CD4-positive, alpha-beta T cell (primary cell): Measurements from ENCODE around the gene IGF2R. TPM values are rescaled to one million over a fixed set of nuclear protein-coding genes. Genes with fewer than 3 reads are reported as not detected.

Experiments
- ATAC-seq: fragments of 200-7000 bp; cut with Tn5 transposase; one replicate; pipeline ENCODE4 v1.10.0; 2022; ENCODE audit warnings: mild to moderate bottlenecking; ENCODE audit not compliant: poor library complexity
- CTCF ChIA-PET: fragments of 350-600 bp; sonication (Branson Sonifier 250); formaldehyde crosslinking; loops from one replicate; lab custom pipeline; 2021; ENCODE audit warnings: antibody characterized with exemption, inconsistent platforms; lab: Charles Lee
- POLR2A ChIA-PET: fragments of 350-600 bp; sonication (Branson Sonifier 250); formaldehyde crosslinking; loops from one replicate; lab custom pipeline; 2021; ENCODE audit warnings: antibody characterized with exemption, inconsistent platforms; lab: Charles Lee
- DNase-seq, 14 experiments: peaks; one replicate each; pipeline ENCODE4 v3.0.0-alpha.2; 2013 to 2020; ENCODE audit warnings: mixed read lengths in 2 of 14
- H3K27ac ChIP-seq, 2 donors: one replicate each; pipeline versions ENCODE4 v1.5.1 to v1.7.0; 2013; ENCODE audit warnings: low read length in 2 of 2, low read depth in 1 of 2, mild to moderate bottlenecking in 1 of 2
- H3K27me3 ChIP-seq, 2 experiments: 1 replicate in 1 of 2; 2 replicates in 1 of 2; pipeline versions ENCODE4 v1.6.1 to v1.7.0; 2013; ENCODE audit warnings: low read length in 2 of 2, control low read depth in 1 of 2, mild to moderate bottlenecking in 1 of 2, moderate library complexity in 1 of 2; ENCODE audit not compliant: insufficient read depth in 2 of 2, control insufficient read depth in 1 of 2
- H3K36me3 ChIP-seq: one replicate; pipeline ENCODE4 v1.6.1; 2013; ENCODE audit warnings: low read length, control low read depth; ENCODE audit not compliant: insufficient read depth
- H3K4me1 ChIP-seq: one replicate; pipeline ENCODE4 v1.6.1; 2013; ENCODE audit warnings: low read length, control low read depth; ENCODE audit not compliant: insufficient read depth
- H3K4me3 ChIP-seq: one replicate; pipeline ENCODE4 v1.5.1; 2013; ENCODE audit warnings: mild to moderate bottlenecking, low read length, moderate library complexity
- H3K9me3 ChIP-seq, 2 experiments: 1 replicate in 1 of 2; 2 replicates in 1 of 2; pipeline versions ENCODE4 v1.6.1 to v1.7.0; 2013; ENCODE audit warnings: low read length in 2 of 2, mild to moderate bottlenecking in 2 of 2, control low read depth in 1 of 2, moderate library complexity in 1 of 2; ENCODE audit not compliant: control insufficient read depth in 1 of 2, insufficient read depth in 1 of 2
- H3K27ac Mint-ChIP-seq: one replicate; pipeline ENCODE4 v1.8.0; 2020; ENCODE audit warnings: mixed read lengths
- H3K27me3 Mint-ChIP-seq: one replicate; pipeline ENCODE4 v1.8.0; 2021; ENCODE audit warnings: mixed read lengths
- H3K36me3 Mint-ChIP-seq: one replicate; pipeline ENCODE4 v1.8.0; 2021; ENCODE audit warnings: low read depth, mixed read lengths
- H3K4me1 Mint-ChIP-seq: one replicate; pipeline ENCODE4 v1.8.0; 2021; ENCODE audit warnings: low read depth, mixed read lengths
- H3K4me3 Mint-ChIP-seq: one replicate; pipeline ENCODE4 v1.8.0; 2020; ENCODE audit warnings: mild to moderate bottlenecking, mixed read lengths
- H3K9me3 Mint-ChIP-seq: one replicate; pipeline ENCODE4 v1.8.0; 2020; ENCODE audit warnings: mixed read lengths
- CTCF ChIP-seq: fragments of 200-600 bp; IDR thresholded peaks from one replicate; pipeline ENCODE4 v1.8.0; 2022; ENCODE audit warnings: antibody characterized with exemption, mild to moderate bottlenecking
- intact Hi-C, 2 experiments: fragments of 100-400 bp; cut with DNase I in 1 of 2; cut with micrococcal nuclease in 1 of 2; formaldehyde crosslinking; loops; one replicate each; pipeline versions ENCODE4 v1.15.1 to v1.9.0; 2023 to 2025; cut with DNase I, micrococcal nuclease
- total RNA-seq, 174 experiments: library from RNA in 2 of 174; stranded (reverse) in 2 of 174; gene quantifications; one replicate each; pipeline ENCODE4 v1.2.3 and lab custom pipeline; 2021 to 2026

Gene IGF2R
- total RNA-seq, 2 experiments from 2014 or later = 43.8 to 46.7 TPM

DNA sequence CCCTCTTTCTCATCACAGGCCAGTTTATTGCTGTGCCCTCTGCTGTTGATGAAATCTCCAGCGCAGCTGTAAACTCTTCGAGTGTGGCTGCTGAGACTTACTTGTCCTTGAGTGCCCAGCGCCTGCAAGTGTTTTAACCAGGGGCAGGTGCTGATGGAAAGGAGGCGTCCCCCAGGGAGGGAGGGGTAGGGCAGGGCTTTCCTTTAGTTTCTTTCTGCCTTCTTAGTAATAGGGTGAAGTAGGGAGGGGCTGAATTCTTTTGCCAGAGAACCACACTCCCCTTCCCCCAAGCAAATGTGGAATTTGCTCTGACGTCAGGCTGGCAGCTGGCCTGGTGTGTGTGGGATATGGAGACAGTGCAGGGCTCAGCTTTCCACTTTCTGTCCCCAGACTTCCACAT lies 61.2 kb downstream of the IGF2R start:
- TF ChIP-seq CTCF = no peak
- H3K9me3 ChIP-seq = no peaks in the 10 kb centered on the region
- no peak overlapping the region for H3K4me3 ChIP-seq
- no peaks in the 10 kb centered on the region for H3K27me3 Mint-ChIP-seq
- no peak overlapping the region for H3K27ac Mint-ChIP-seq
- DNase-seq (peak in 1 of 14 experiments; percentile 16), ATAC-seq (no peak)
- H3K36me3 Mint-ChIP-seq = peaks cover 96% of the 10 kb centered on the region
- no peaks in the 10 kb centered on the region for H3K9me3 Mint-ChIP-seq
- ChIA-PET POLR2A (no interaction called here), CTCF (no interaction called here)
- no peak overlapping the region for H3K4me3 Mint-ChIP-seq
- peaks cover 81% of the 10 kb centered on the region for H3K36me3 ChIP-seq
- no peak overlapping the region for H3K27ac ChIP-seq
- peaks cover 13% of the 10 kb centered on the region for H3K4me1 Mint-ChIP-seq
- H3K4me1 ChIP-seq = no peaks in the 10 kb centered on the region
- intact Hi-C loops = no loop called here
- no peaks in the 10 kb centered on the region for H3K27me3 ChIP-seq

GRCh38 chr6:160031442-160031841 lies 62.6 kb downstream of the IGF2R start:
- Histone ChIP-seq H3K36me3 (peaks cover 87% of the 10 kb centered on the region), H3K27ac (no peak overlapping the region), H3K27me3 (no peaks in the 10 kb centered on the region), H3K4me3 (no peak overlapping the region), H3K4me1 (no peaks in the 10 kb centered on the region), H3K9me3 (no peaks in the 10 kb centered on the region)
- DNase-seq = no peak
- no peak for ATAC-seq
- Mint-ChIP-seq H3K27ac (no peak overlapping the region), H3K27me3 (no peaks in the 10 kb centered on the region), H3K4me3 (no peak overlapping the region), H3K4me1 (peaks cover 17% of the 10 kb centered on the region), H3K36me3 (peaks cover 100% of the 10 kb centered on the region), H3K9me3 (no peaks in the 10 kb centered on the region)
- intact Hi-C loops = no loop called here
- ChIA-PET POLR2A (interaction anchor here (0.8 kb wide), 1 partner anchor 24 kb away, joined by 3 read pairs; no protein-coding TSS in a partner anchor), CTCF (no interaction called here)
- TF ChIP-seq CTCF = no peak

GRCh38 chr6:160031871-160032270 lies 63.0 kb downstream of the IGF2R start:
- Histone ChIP-seq H3K4me3 (no peak overlapping the region), H3K27me3 (no peaks in the 10 kb centered on the region), H3K36me3 (peaks cover 87% of the 10 kb centered on the region), H3K27ac (no peak overlapping the region), H3K4me1 (no peaks in the 10 kb centered on the region), H3K9me3 (no peaks in the 10 kb centered on the region)
- peaks cover 20% of the 10 kb centered on the region for H3K4me1 Mint-ChIP-seq
- intact Hi-C loops = no loop called here
- H3K27ac Mint-ChIP-seq = no peak overlapping the region
- ChIA-PET CTCF (no interaction called here), POLR2A (no interaction called here)
- ATAC-seq = no peak
- no peak for DNase-seq
- H3K4me3 Mint-ChIP-seq = no peak overlapping the region
- no peaks in the 10 kb centered on the region for H3K27me3 Mint-ChIP-seq
- TF ChIP-seq CTCF = no peak
- no peaks in the 10 kb centered on the region for H3K9me3 Mint-ChIP-seq
- peaks cover 100% of the 10 kb centered on the region for H3K36me3 Mint-ChIP-seq
